Breast epithelium (tissue), 4 donors: Measurements from ENCODE around the gene LDAH. TPM values are rescaled to one million over a fixed set of nuclear protein-coding genes. Genes with fewer than 3 reads are reported as not detected.

ENCODE experiments used
- DNase-seq, 2 donors: peaks; one replicate each; pipeline ENCODE4 v3.0.0-alpha.2; 2019; ENCODE audit warnings: low spot score in 2 of 2
- H3K27ac ChIP-seq, 2 donors: fragments of 200-600 bp; sonication (generic) in 1 of 2; one replicate each; pipeline ENCODE4 v1.5.1; 2016 to 2019; ENCODE audit warnings: mild to moderate bottlenecking in 1 of 2
- H3K27me3 ChIP-seq, 2 donors: fragments of 200-600 bp; sonication (generic) in 1 of 2; one replicate each; pipeline versions ENCODE4 v1.5.1 to v1.6.0; 2017 to 2019; ENCODE audit warnings: control low read depth in 1 of 2, mild to moderate bottlenecking in 1 of 2
- H3K36me3 ChIP-seq: fragments of 200-600 bp; one replicate; pipeline ENCODE4 v1.5.1; 2019
- H3K4me1 ChIP-seq, 2 donors: fragments of 200-600 bp; sonication (generic); one replicate each; pipeline ENCODE4 v1.5.1; 2016 to 2019; ENCODE audit warnings: control low read depth in 1 of 2
- H3K4me3 ChIP-seq, 3 donors: fragments of 200-600 bp; sonication (generic); 1 replicate in 2 of 3; 2 replicates in 1 of 3; pipeline ENCODE4 v1.5.1; 2016 to 2019; ENCODE audit warnings: mild to moderate bottlenecking in 3 of 3, moderate library complexity in 2 of 3
- H3K9me3 ChIP-seq, 2 donors: fragments of 200-600 bp; sonication (generic) in 1 of 2; one replicate each; pipeline ENCODE4 v1.5.1; 2016 to 2019; ENCODE audit warnings: control low read depth in 1 of 2
- POLR2A ChIP-seq: fragments of 450-650 bp; IDR thresholded peaks from one replicate; pipeline ENCODE4 v1.6.1; 2016; ENCODE audit warnings: antibody characterized with exemption, mild to moderate bottlenecking, moderate library complexity
- POLR2AphosphoS5 ChIP-seq, 3 donors: sonication (generic); formaldehyde crosslinking; IDR thresholded peaks; one replicate each; pipeline ENCODE4 v1.6.1; 2017; ENCODE audit warnings: antibody characterized with exemption in 3 of 3
- intact Hi-C: fragments of 100-400 bp; cut with DNase I; formaldehyde crosslinking; loops from one replicate; pipeline ENCODE4 v1.15.1; 2023; ENCODE audit warnings: low total_unique reads
- total RNA-seq, 3 donors: library from RNA; depleted of rRNA; stranded (reverse); fragments of >200 nt; gene quantifications; one replicate each; pipeline ENCODE4 v1.1.0, GENCODE V29; 2016
- TF ChIP-seq, protein P1 (sequence below), 3 donors: fragments of 450-650 bp; IDR thresholded peaks; one replicate each; pipeline ENCODE4 v1.5.1; 2016 to 2017; ENCODE audit warnings: antibody characterized with exemption in 3 of 3, mild to moderate bottlenecking in 3 of 3, moderate library complexity in 3 of 3

LDAH gene
- total RNA-seq, 3 donors from 2014 or later, result 12.3 to 17.0 (median 12.5) TPM

DNA sequence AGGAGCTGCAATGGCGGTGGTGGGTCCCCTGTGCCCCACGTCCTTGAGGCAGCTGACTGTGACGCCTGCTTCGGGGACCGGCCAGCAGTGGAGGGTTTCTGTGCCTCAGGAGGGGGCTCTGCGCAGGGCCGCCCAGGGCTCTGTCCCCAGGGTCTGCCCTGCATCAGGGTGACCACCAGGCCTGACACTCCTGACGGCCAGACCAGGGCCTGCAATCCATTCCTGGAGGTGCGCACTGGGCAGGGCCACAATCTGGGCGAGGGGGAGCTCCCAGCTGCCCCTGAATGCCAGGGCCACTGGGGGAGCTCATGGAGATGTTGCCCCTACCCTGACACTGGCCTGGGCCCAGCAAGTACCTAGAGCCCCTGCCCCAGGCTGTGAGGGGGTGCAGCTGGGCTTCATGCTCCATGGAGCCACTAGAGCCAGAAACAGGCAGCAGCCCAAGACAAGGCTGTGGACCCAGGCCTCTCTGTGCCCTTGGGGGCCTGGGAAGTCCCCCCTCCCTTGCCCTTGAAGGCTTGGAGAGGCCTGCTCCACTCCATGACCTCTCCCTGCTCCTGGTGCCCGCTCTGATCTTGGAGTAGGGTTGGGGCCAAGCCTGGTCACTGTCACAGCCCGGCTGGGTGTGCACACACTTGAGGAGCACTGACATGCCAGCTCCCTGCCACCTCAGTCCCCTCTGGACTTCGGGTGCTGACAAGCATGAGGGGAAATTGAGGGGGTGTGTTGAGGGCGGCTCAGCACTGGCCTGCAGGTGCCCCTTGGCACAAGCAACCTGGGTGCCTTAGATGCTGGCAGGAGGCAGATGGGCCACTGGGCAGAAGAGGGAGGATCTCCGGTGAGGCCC, 55.9 kb downstream of the LDAH start:
- no peak for DNase-seq
- no peaks in the 10 kb centered on the region for H3K36me3 ChIP-seq
- TF ChIP-seq POLR2A (no peak), POLR2AphosphoS5 (IDR thresholded peaks at IDR 0.05) (no peak)
- TF ChIP-seq, protein P1, sequence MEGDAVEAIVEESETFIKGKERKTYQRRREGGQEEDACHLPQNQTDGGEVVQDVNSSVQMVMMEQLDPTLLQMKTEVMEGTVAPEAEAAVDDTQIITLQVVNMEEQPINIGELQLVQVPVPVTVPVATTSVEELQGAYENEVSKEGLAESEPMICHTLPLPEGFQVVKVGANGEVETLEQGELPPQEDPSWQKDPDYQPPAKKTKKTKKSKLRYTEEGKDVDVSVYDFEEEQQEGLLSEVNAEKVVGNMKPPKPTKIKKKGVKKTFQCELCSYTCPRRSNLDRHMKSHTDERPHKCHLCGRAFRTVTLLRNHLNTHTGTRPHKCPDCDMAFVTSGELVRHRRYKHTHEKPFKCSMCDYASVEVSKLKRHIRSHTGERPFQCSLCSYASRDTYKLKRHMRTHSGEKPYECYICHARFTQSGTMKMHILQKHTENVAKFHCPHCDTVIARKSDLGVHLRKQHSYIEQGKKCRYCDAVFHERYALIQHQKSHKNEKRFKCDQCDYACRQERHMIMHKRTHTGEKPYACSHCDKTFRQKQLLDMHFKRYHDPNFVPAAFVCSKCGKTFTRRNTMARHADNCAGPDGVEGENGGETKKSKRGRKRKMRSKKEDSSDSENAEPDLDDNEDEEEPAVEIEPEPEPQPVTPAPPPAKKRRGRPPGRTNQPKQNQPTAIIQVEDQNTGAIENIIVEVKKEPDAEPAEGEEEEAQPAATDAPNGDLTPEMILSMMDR (IDR thresholded peaks at IDR 0.05), result no peak

GRCh38 chr2:20766213-20766612, 56.7 kb downstream of the LDAH start:
- no peaks in the 10 kb centered on the region for H3K36me3 ChIP-seq
- H3K4me1 ChIP-seq, result no peaks in the 10 kb centered on the region
- no peak overlapping the region for H3K27ac ChIP-seq
- intact Hi-C loops, result no loop called here
- TF ChIP-seq POLR2AphosphoS5 (IDR thresholded peaks at IDR 0.05) (no peak), POLR2A (no peak)
- TF ChIP-seq, protein P1 (IDR thresholded peaks at IDR 0.05), result no peak
- no peaks in the 10 kb centered on the region for H3K27me3 ChIP-seq
- no peak overlapping the region for H3K4me3 ChIP-seq
- no peak for DNase-seq
- H3K9me3 ChIP-seq, result no peaks in the 10 kb centered on the region

More for the DNA sequence above, 55.9 kb downstream of the LDAH start:
- Histone ChIP-seq H3K4me3 (no peak overlapping the region), H3K9me3 (no peaks in the 10 kb centered on the region), H3K4me1 (no peaks in the 10 kb centered on the region), H3K27ac (no peak overlapping the region), H3K27me3 (no peaks in the 10 kb centered on the region)
- intact Hi-C loops, result no loop called here

DNA sequence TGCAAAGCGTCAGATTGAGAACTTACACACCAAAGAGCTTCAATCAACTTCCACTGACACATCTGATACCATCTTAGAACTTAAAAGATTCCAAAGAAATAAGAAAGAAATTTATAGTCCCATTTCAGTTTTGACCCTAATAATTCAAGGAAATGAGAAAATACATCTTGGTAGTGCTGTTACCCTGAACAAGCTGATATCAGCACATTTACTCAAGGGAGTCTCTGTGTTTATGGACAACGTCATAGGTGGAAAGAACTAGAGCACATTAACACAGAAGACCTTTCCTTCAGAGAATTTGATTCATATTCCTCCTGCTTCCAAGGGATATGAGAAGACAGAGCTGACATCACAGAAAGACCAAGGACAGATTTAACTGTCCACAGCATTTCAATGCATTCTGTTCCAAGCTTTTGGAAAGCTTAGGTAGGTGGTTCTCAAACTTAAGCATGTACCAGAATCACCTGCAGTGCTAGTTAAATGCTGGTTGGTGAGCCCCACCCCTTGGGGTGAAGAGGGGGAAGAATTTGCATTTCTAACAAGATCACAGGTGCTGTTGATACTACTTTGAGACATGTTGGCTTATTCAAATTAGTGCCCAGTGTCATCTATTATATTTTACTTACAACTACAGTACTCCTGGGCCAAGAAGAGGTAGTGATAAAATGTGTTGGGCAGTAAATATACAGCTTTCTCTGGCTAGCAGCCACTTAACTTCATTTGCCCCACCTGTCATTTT, 59.8 kb downstream of the LDAH start:
- Histone ChIP-seq H3K36me3 (no peaks in the 10 kb centered on the region), H3K4me1 (no peaks in the 10 kb centered on the region), H3K27me3 (no peaks in the 10 kb centered on the region), H3K9me3 (no peaks in the 10 kb centered on the region), H3K4me3 (no peak overlapping the region), H3K27ac (no peak overlapping the region)
- no peak for DNase-seq
- TF ChIP-seq POLR2A, result no peak
- TF ChIP-seq, protein P1 (IDR thresholded peaks at IDR 0.05), result no peak
- no peak for TF ChIP-seq POLR2AphosphoS5 (IDR thresholded peaks at IDR 0.05)
- intact Hi-C loops, result loop anchor here (5.0 kb wide), 1 partner anchor 456 kb away; no protein-coding TSS in a partner anchor

DNA sequence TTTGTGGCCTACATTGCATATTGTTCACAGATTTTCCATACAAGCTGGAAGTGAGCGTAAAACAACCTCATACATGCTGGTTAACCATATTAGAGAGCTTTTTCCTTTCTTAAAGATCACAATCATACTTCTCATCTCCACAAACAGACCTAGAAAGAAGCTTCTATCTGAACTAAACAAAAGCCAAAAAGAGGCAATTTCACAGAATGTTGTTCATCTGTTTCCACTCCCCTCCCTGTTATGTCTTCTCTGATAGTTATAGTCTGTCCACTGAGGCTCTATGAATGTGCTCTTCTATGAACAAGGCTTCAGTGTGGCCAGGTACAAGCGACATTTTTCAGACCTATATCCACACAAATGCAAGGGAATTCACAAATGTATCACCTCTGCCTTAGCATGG, 63.4 kb downstream of the LDAH start:
- intact Hi-C loops, result no loop called here
- H3K9me3 ChIP-seq, result no peaks in the 10 kb centered on the region
- no peak for DNase-seq

More for the DNA sequence above, 63.4 kb downstream of the LDAH start:
- no peak overlapping the region for H3K27ac ChIP-seq
- no peaks in the 10 kb centered on the region for H3K4me1 ChIP-seq
- no peak for TF ChIP-seq POLR2A
- TF ChIP-seq POLR2AphosphoS5 (IDR thresholded peaks at IDR 0.05), result no peak
- TF ChIP-seq, protein P1 (IDR thresholded peaks at IDR 0.05), result no peak
- no peaks in the 10 kb centered on the region for H3K27me3 ChIP-seq
- no peaks in the 10 kb centered on the region for H3K36me3 ChIP-seq
- no peak overlapping the region for H3K4me3 ChIP-seq
